HepG2 (cell line): Measurements from ENCODE around the gene ZKSCAN3. TPM values are rescaled to one million over a fixed set of nuclear protein-coding genes. Genes with fewer than 3 reads are reported as not detected.

Source experiments
- ATAC-seq: fragments of 200-7000 bp; cut with Tn5 transposase; 3 replicates; pipeline ENCODE4 v1.9.1; 2020; ENCODE audit warnings: mild to moderate bottlenecking, moderate library complexity
- BruUV-seq: library from RNA; stranded (reverse); fragments of 400-500 nt; replicated peaks from 2 replicates; lab custom pipeline; 2021; lab: Mats Ljungman, UMichigan
- CTCF ChIA-PET: fragments of 300-600 bp; formaldehyde crosslinking; extraction: SDS; loops from one replicate; lab custom pipeline; 2021; ENCODE audit warnings: low total read pairs, inconsistent platforms, low intra/inter-chr PET ratio; lab: Yijun Ruan, JAX
- POLR2A ChIA-PET: fragments of 350-600 bp; sonication (Branson Sonifier 250); formaldehyde crosslinking; loops from one replicate; lab custom pipeline; 2020; ENCODE audit warnings: antibody characterized with exemption, inconsistent platforms; lab: Yijun Ruan, JAX
- DNase-seq: peaks from one replicate; pipeline ENCODE4 v3.0.0-alpha.2; 2015; ENCODE audit warnings: low spot score
- FAIRE-seq: peaks from 3 replicates; lab custom pipeline; 2011; peaks lifted over from hg19 to GRCh38; lab: Jason Lieb, UNC
- H2AFZ ChIP-seq: one replicate; pipeline ENCODE4 v1.6.1; 2011; ENCODE audit warnings: low read length, inconsistent platforms
- H3K27ac ChIP-seq: fragments of 300-600 bp; 3 replicates; pipeline ENCODE4 v1.8.0; 2011; ENCODE audit warnings: mixed run types, mild to moderate bottlenecking, mixed read lengths, low read length, inconsistent platforms; ENCODE audit not compliant: insufficient read depth; ENCODE audit errors: extremely low read length
- H3K27me3 ChIP-seq, 2 experiments: fragments of 200-600 bp in 1 of 2; 2 replicates in 1 of 2; 3 replicates in 1 of 2; pipeline versions ENCODE4 v1.6.0 to v1.8.0; 2011; ENCODE audit warnings: low read length in 2 of 2, mild to moderate bottlenecking in 2 of 2, moderate library complexity in 2 of 2, inconsistent platforms in 1 of 2; ENCODE audit not compliant: insufficient read depth in 2 of 2, control insufficient read depth in 1 of 2
- H3K36me3 ChIP-seq, 2 experiments: fragments of 200-600 bp in 1 of 2; replicated peaks in 1 of 2; 2 replicates in 1 of 2; 3 replicates in 1 of 2; pipeline versions ENCODE4 v1.5.1 to v1.8.0; 2011; ENCODE audit warnings: low read length in 2 of 2, inconsistent platforms in 1 of 2; ENCODE audit not compliant: insufficient read depth in 2 of 2, control insufficient read depth in 1 of 2
- H3K4me1 ChIP-seq: 2 replicates; pipeline ENCODE4 v1.5.1; 2012; ENCODE audit warnings: low read length, inconsistent platforms; ENCODE audit not compliant: insufficient read depth
- H3K4me2 ChIP-seq: 2 replicates; pipeline ENCODE4 v1.6.0; 2011; ENCODE audit warnings: low read depth, low read length, inconsistent platforms
- H3K4me3 ChIP-seq, 3 experiments: fragments of 200-600 bp in 1 of 3; sonication (generic), shearing (Covaris generic) in 1 of 3; replicated peaks in 1 of 3; 2 replicates each; pipeline ENCODE4 v1.5.1; 2011 to 2016; ENCODE audit warnings: low read length in 3 of 3, inconsistent platforms in 2 of 3, low read depth in 2 of 3, mild to moderate bottlenecking in 2 of 3, control low read depth in 1 of 3, mixed read lengths in 1 of 3; ENCODE audit not compliant: insufficient read depth in 1 of 3
- H3K79me2 ChIP-seq: one replicate; pipeline ENCODE4 v1.6.1; 2011; ENCODE audit warnings: low read length, inconsistent platforms; ENCODE audit not compliant: insufficient read depth
- H3K9ac ChIP-seq: 2 replicates; pipeline ENCODE4 v1.6.0; 2011; ENCODE audit warnings: mild to moderate bottlenecking, low read depth, low read length, inconsistent platforms; ENCODE audit not compliant: insufficient read depth
- H3K9me3 ChIP-seq: 2 replicates; pipeline ENCODE4 v1.5.1; 2012; ENCODE audit warnings: mild to moderate bottlenecking, low read length
- H4K20me1 ChIP-seq: 2 replicates; pipeline ENCODE4 v1.6.0; 2011; ENCODE audit warnings: inconsistent platforms, mild to moderate bottlenecking, low read length, moderate library complexity; ENCODE audit not compliant: insufficient read depth
- ARID2 ChIP-seq: sonication (generic); formaldehyde crosslinking; IDR thresholded peaks from 2 replicates; pipeline ENCODE4 v1.8.1; 2022; ENCODE audit warnings: mild to moderate bottlenecking, missing genetic modification reagents, borderline replicate concordance
- CAMTA2 ChIP-seq: sonication (generic); formaldehyde crosslinking; IDR thresholded peaks from 2 replicates; pipeline ENCODE4 v1.4.0; 2020; ENCODE audit warnings: mild to moderate bottlenecking, missing genetic modification reagents, borderline replicate concordance
- CENPX ChIP-seq: sonication (generic); formaldehyde crosslinking; IDR thresholded peaks from 2 replicates; pipeline ENCODE4 v1.9.0; 2021; ENCODE audit warnings: mild to moderate bottlenecking, missing genetic modification reagents, moderate library complexity
- FOXK2 ChIP-seq: fragments of 450-650 bp; IDR thresholded peaks from 2 replicates; pipeline ENCODE4 v1.6.1; 2016
- FOXM1 ChIP-seq: sonication (generic); formaldehyde crosslinking; IDR thresholded peaks from 2 replicates; pipeline ENCODE4 v1.5.0; 2020; ENCODE audit warnings: missing genetic modification reagents
- MEF2D ChIP-seq: sonication (generic); formaldehyde crosslinking; IDR thresholded peaks from 2 replicates; pipeline ENCODE4 v1.5.1; 2020; ENCODE audit warnings: mild to moderate bottlenecking, missing genetic modification reagents
- NFKB2 ChIP-seq: sonication (generic); formaldehyde crosslinking; IDR thresholded peaks from 2 replicates; pipeline ENCODE4 v1.4.0; 2020; ENCODE audit warnings: missing genetic modification reagents, borderline replicate concordance
- NRL ChIP-seq: sonication (generic); formaldehyde crosslinking; IDR thresholded peaks from 2 replicates; pipeline ENCODE4 v1.5.0; 2020; ENCODE audit warnings: missing genetic modification reagents, mild to moderate bottlenecking, moderate library complexity, borderline replicate concordance
- PAX8 ChIP-seq: sonication (generic); formaldehyde crosslinking; IDR thresholded peaks from 2 replicates; pipeline ENCODE4 v1.8.0; 2022; ENCODE audit warnings: mild to moderate bottlenecking, missing genetic modification reagents, borderline replicate concordance
- POGK ChIP-seq: sonication (generic); formaldehyde crosslinking; conservative IDR thresholded peaks from 2 replicates; pipeline ENCODE4 v1.8.0; 2022; ENCODE audit warnings: mild to moderate bottlenecking, moderate library complexity, missing genetic modification reagents
- SIX4 ChIP-seq: sonication (generic); formaldehyde crosslinking; IDR thresholded peaks from 2 replicates; pipeline ENCODE4 v1.4.0; 2020; ENCODE audit warnings: missing genetic modification reagents
- ZEB1 ChIP-seq: IDR thresholded peaks from 2 replicates; pipeline ENCODE4 v1.6.1; 2012; ENCODE audit warnings: mild to moderate bottlenecking, low read depth, inconsistent platforms; ENCODE audit not compliant: insufficient replicate concordance
- ZNF44 ChIP-seq: sonication (generic); formaldehyde crosslinking; IDR thresholded peaks from 2 replicates; pipeline ENCODE4 v1.5.1; 2020; ENCODE audit warnings: mild to moderate bottlenecking, missing genetic modification reagents
- WGBS: methylation state at CpG from one replicate; pipeline ENCODE4 v1.1.6; 2017; ENCODE audit warnings: low lambda C conversion rate; 5-methylcytosine and 5-hydroxymethylcytosine counted together
- in situ Hi-C: cut with HindIII; loops from 2 replicates; pipeline ENCODE4 v1.10.0; 2017; ENCODE audit warnings: low pct_unique_long_range_greater_than_20kb; ENCODE audit not compliant: extremely low pct_ligation_motif_present
- intact Hi-C: fragments of 100-400 bp; cut with micrococcal nuclease; formaldehyde crosslinking; loops from one replicate; pipeline ENCODE4 v1.10.0; 2022; ENCODE audit not compliant: unreplicated experiment
- polyA plus RNA-seq, 8 experiments: library from polyadenylated mRNA; depleted of rRNA in 3 of 8; stranded (reverse) in 7 of 8; unstranded in 1 of 8; fragments of >200 nt; fragmentation: Illumina TruSeq in 4 of 8; extraction: Trizol in 4 of 8; gene quantifications; 2 replicates each; pipeline versions ENCODE4 v1.2.1 to v1.2.3, GENCODE V29; 2011 to 2016; ENCODE audit warnings: low read depth in 4 of 8, missing spikeins in 1 of 8, mixed read lengths in 1 of 8; ENCODE audit not compliant: insufficient read depth in 1 of 8
- total RNA-seq, 5 experiments: library from RNA; depleted of rRNA; stranded (reverse); fragments of >200 nt; fragmentation: Illumina TruSeq; extraction: Trizol; gene quantifications; 2 replicates each; pipeline ENCODE4 v1.2.3, GENCODE V29; 2016; ENCODE audit warnings: low read depth in 1 of 5
- TF ChIP-seq, protein P1 (sequence below): sonication (generic); formaldehyde crosslinking; IDR thresholded peaks from 2 replicates; pipeline ENCODE4 v1.4.0; 2020; ENCODE audit warnings: missing genetic modification reagents
- TF ChIP-seq, protein P2 (sequence below): sonication (generic); formaldehyde crosslinking; IDR thresholded peaks from 2 replicates; pipeline ENCODE4 v1.8.1; 2022; ENCODE audit warnings: low read depth, mild to moderate bottlenecking, missing genetic modification reagents

Gene ZKSCAN3
- total and polyA plus RNA-seq, 2 of the 13 experiments (the other 11 are each of a cell fraction or from before 2014, with no cell fraction given): 3.3 to 7.4 TPM

DNA sequence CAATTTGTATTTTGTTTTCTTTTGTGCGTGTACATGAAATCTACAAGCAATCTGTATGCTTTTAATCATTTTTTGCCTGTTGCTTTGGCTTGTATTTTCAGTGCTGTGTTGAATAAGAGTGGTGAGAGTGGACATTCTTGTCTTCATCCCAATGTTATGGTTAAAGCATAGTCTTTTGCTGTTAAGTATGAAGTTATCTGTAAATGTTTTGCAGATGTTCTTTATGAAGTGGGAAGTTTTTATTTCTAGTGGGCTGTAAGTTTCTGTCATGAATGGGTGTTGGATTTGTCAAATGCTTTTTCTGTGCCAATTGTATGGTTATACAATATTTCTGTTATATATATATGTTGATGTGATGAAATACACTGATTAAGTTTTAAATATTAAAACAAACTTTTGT, 24.2 kb downstream of the ZKSCAN3 start:
- Histone ChIP-seq H3K27me3 (no peaks in the 10 kb centered on the region), H3K4me2 (no peak overlapping the region), H2AFZ (no peak overlapping the region), H3K79me2 (no peaks in the 10 kb centered on the region), H4K20me1 (no peaks in the 10 kb centered on the region), H3K27ac (no peak overlapping the region), H3K4me1 (no peaks in the 10 kb centered on the region), H3K9ac (no peak overlapping the region), H3K36me3 (0 out of 5 replicates have a peak, but pooled peaks cover 0 to 4% of the 10 kb centered on the region in 2 experiments), H3K4me3 (no peak overlapping the region), H3K9me3 (no peaks in the 10 kb centered on the region)
- intact Hi-C loops: no loop called here
- in situ Hi-C loops: no loop called here
- TF ChIP-seq CENPX (CRISPR knock-in tag) (no peak), FOXK2 (no peak), NFKB2 (CRISPR knock-in tag) (no peak), ZEB1 (no peak), FOXM1 (CRISPR knock-in tag) (no peak), CAMTA2 (no peak), SIX4 (CRISPR knock-in tag) (no peak), POGK (CRISPR knock-in tag) (no peak), ARID2 (CRISPR knock-in tag) (no peak), ZNF44 (CRISPR knock-in tag) (no peak), MEF2D (CRISPR knock-in tag) (no peak), NRL (no peak), PAX8 (no peak)
- TF ChIP-seq, protein P1, sequence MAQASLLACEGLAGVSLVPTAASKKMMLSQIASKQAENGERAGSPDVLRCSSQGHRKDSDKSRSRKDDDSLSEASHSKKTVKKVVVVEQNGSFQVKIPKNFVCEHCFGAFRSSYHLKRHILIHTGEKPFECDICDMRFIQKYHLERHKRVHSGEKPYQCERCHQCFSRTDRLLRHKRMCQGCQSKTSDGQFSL (CRISPR knock-in tag): no peak
- TF ChIP-seq, protein P2, sequence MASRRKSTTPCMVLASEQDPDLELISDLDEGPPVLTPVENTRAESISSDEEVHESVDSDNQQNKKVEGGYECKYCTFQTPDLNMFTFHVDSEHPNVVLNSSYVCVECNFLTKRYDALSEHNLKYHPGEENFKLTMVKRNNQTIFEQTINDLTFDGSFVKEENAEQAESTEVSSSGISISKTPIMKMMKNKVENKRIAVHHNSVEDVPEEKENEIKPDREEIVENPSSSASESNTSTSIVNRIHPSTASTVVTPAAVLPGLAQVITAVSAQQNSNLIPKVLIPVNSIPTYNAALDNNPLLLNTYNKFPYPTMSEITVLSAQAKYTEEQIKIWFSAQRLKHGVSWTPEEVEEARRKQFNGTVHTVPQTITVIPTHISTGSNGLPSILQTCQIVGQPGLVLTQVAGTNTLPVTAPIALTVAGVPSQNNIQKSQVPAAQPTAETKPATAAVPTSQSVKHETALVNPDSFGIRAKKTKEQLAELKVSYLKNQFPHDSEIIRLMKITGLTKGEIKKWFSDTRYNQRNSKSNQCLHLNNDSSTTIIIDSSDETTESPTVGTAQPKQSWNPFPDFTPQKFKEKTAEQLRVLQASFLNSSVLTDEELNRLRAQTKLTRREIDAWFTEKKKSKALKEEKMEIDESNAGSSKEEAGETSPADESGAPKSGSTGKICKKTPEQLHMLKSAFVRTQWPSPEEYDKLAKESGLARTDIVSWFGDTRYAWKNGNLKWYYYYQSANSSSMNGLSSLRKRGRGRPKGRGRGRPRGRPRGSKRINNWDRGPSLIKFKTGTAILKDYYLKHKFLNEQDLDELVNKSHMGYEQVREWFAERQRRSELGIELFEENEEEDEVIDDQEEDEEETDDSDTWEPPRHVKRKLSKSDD (CRISPR knock-in tag): no peak
- ChIA-PET CTCF (no interaction called here), POLR2A (no interaction called here)
- ATAC-seq (no peak), FAIRE-seq (no peak), DNase-seq (no peak)
- BruUV-seq: no TSS peak
- 92% methylated on average over 1 of the region's 1 CpG for WGBS
